H9 (cell line): ENCODE results near the gene RAX2. TPM values are rescaled to one million over a fixed set of nuclear protein-coding genes. Genes with fewer than 3 reads are reported as not detected.

Experiments
- DNase-seq: peaks from one replicate; pipeline ENCODE4 v3.0.0-alpha.2; 2017
- H2AFZ ChIP-seq: one replicate; pipeline ENCODE4 v1.6.1; 2013; ENCODE audit warnings: mild to moderate bottlenecking, low read length, control low read depth, moderate library complexity
- H2AK5ac ChIP-seq: 2 replicates; pipeline ENCODE4 v1.6.1; 2013; ENCODE audit warnings: low read length, control low read depth, mixed read lengths; ENCODE audit not compliant: insufficient read length
- H2BK120ac ChIP-seq: one replicate; pipeline ENCODE4 v1.6.1; 2013; ENCODE audit warnings: low read depth, mild to moderate bottlenecking, low read length, control low read depth, inconsistent platforms; ENCODE audit not compliant: poor library complexity, severe bottlenecking
- H2BK12ac ChIP-seq: 2 replicates; pipeline ENCODE4 v1.6.1; 2013; ENCODE audit warnings: low read length, control low read depth, mixed read lengths, low read depth; ENCODE audit not compliant: insufficient read length
- H2BK15ac ChIP-seq: 2 replicates; pipeline ENCODE4 v1.6.1; 2013; ENCODE audit warnings: low read depth, low read length, control low read depth
- H2BK20ac ChIP-seq: one replicate; pipeline ENCODE4 v1.6.1; 2013; ENCODE audit warnings: low read depth, mild to moderate bottlenecking, low read length, control low read depth, inconsistent platforms; ENCODE audit not compliant: poor library complexity, severe bottlenecking
- H2BK5ac ChIP-seq: 2 replicates; pipeline ENCODE4 v1.6.1; 2013; ENCODE audit warnings: low read length, control low read depth, mixed read lengths; ENCODE audit not compliant: insufficient read length
- H3K14ac ChIP-seq: 2 replicates; pipeline ENCODE4 v1.6.1; 2013; ENCODE audit warnings: low read length, control low read depth; ENCODE audit not compliant: insufficient read depth
- H3K18ac ChIP-seq: 2 replicates; pipeline ENCODE4 v1.6.1; 2013; ENCODE audit warnings: low read depth, mild to moderate bottlenecking, mixed read lengths, low read length, control low read depth; ENCODE audit not compliant: insufficient read length
- H3K23ac ChIP-seq: 2 replicates; pipeline ENCODE4 v1.6.1; 2013; ENCODE audit warnings: low read length, control low read depth, mixed read lengths, low read depth; ENCODE audit not compliant: insufficient read length
- H3K23me2 ChIP-seq: 2 replicates; pipeline ENCODE4 v1.6.1; 2013; ENCODE audit warnings: low read depth, mild to moderate bottlenecking, mixed read lengths, low read length, control low read depth; ENCODE audit not compliant: insufficient read length, poor library complexity, severe bottlenecking
- H3K27ac ChIP-seq: 2 replicates; pipeline ENCODE4 v1.5.1; 2013; ENCODE audit warnings: low read length, control low read depth, mixed read lengths, low read depth; ENCODE audit not compliant: insufficient read length
- H3K27me3 ChIP-seq: 2 replicates; pipeline ENCODE4 v1.6.1; 2013; ENCODE audit warnings: low read length, control low read depth, inconsistent platforms; ENCODE audit not compliant: insufficient read depth
- H3K4ac ChIP-seq: 2 replicates; pipeline ENCODE4 v1.6.1; 2013; ENCODE audit warnings: low read depth, mild to moderate bottlenecking, control low read depth, inconsistent platforms, low read length, moderate library complexity
- H3K4me1 ChIP-seq: 2 replicates; pipeline ENCODE4 v1.6.1; 2013; ENCODE audit warnings: low read length, control low read depth, inconsistent platforms; ENCODE audit not compliant: insufficient read depth
- H3K4me2 ChIP-seq: 2 replicates; pipeline ENCODE4 v1.6.1; 2013; ENCODE audit warnings: low read length, control low read depth, mixed read lengths; ENCODE audit not compliant: insufficient read length, insufficient read depth
- H3K56ac ChIP-seq: 2 replicates; pipeline ENCODE4 v1.6.1; 2013; ENCODE audit warnings: low read depth, mild to moderate bottlenecking, mixed read lengths, low read length, control low read depth; ENCODE audit not compliant: insufficient read length
- H3K79me1 ChIP-seq: 2 replicates; pipeline ENCODE4 v1.6.1; 2013; ENCODE audit warnings: low read depth, mild to moderate bottlenecking, moderate library complexity, low read length, control low read depth, inconsistent platforms; ENCODE audit not compliant: insufficient read depth, poor library complexity, severe bottlenecking
- H3K79me2 ChIP-seq: 2 replicates; pipeline ENCODE4 v1.6.1; 2013; ENCODE audit warnings: low read length, control low read depth, inconsistent platforms; ENCODE audit not compliant: insufficient read depth
- H3K9ac ChIP-seq: 2 replicates; pipeline ENCODE4 v1.6.1; 2013; ENCODE audit warnings: low read length, control low read depth, mixed read lengths; ENCODE audit not compliant: insufficient read length; ENCODE audit errors: extremely low read depth
- H3K9me3 ChIP-seq: one replicate; pipeline ENCODE4 v1.6.1; 2013; ENCODE audit warnings: low read depth, low read length, inconsistent platforms; ENCODE audit not compliant: control insufficient read depth
- H3T11ph ChIP-seq: one replicate; pipeline ENCODE4 v1.6.1; 2013; ENCODE audit warnings: mild to moderate bottlenecking, low read length, control low read depth, inconsistent platforms
- H4K20me1 ChIP-seq: one replicate; pipeline ENCODE4 v1.6.1; 2013; ENCODE audit not compliant: control insufficient read depth, insufficient read length, insufficient read depth
- H4K5ac ChIP-seq: 2 replicates; pipeline ENCODE4 v1.6.1; 2013; ENCODE audit warnings: low read depth, mild to moderate bottlenecking, mixed read lengths, low read length, control low read depth; ENCODE audit not compliant: insufficient read length
- H4K8ac ChIP-seq: replicated peaks from 2 replicates; pipeline ENCODE4 v1.6.1; 2013; ENCODE audit warnings: low read length, control low read depth, mixed read lengths, low read depth; ENCODE audit not compliant: insufficient read length
- H4K91ac ChIP-seq: 2 replicates; pipeline ENCODE4 v1.6.1; 2013; ENCODE audit warnings: low read depth, mild to moderate bottlenecking, moderate library complexity, mixed read lengths, low read length, control low read depth; ENCODE audit not compliant: insufficient read length
- H3K27ac Mint-ChIP-seq, 3 experiments: 2 replicates in 2 of 3; 3 replicates in 1 of 3; pipeline ENCODE4 v1.8.0; 2020 to 2021; ENCODE audit warnings: mixed read lengths in 3 of 3, mild to moderate bottlenecking in 1 of 3, moderate library complexity in 1 of 3
- H3K27me3 Mint-ChIP-seq: 2 replicates; pipeline ENCODE4 v1.8.0; 2021; ENCODE audit warnings: low read depth, mild to moderate bottlenecking, moderate library complexity, mixed read lengths
- H3K36me3 Mint-ChIP-seq, 3 experiments: 2 replicates in 2 of 3; 3 replicates in 1 of 3; pipeline ENCODE4 v1.8.0; 2020 to 2021; ENCODE audit warnings: low read depth in 3 of 3, mixed read lengths in 3 of 3; ENCODE audit not compliant: insufficient read depth in 1 of 3
- H3K4me1 Mint-ChIP-seq, 2 experiments: 2 replicates each; pipeline ENCODE4 v1.8.0; 2020; ENCODE audit warnings: mixed read lengths in 2 of 2
- H3K4me3 Mint-ChIP-seq, 2 experiments: 2 replicates in 1 of 2; 3 replicates in 1 of 2; pipeline ENCODE4 v1.8.0; 2020 to 2021; ENCODE audit warnings: mild to moderate bottlenecking in 2 of 2, mixed read lengths in 2 of 2, moderate library complexity in 1 of 2
- H3K9me3 Mint-ChIP-seq, 2 experiments: 2 replicates in 1 of 2; 3 replicates in 1 of 2; pipeline ENCODE4 v1.8.0; 2020; ENCODE audit warnings: mild to moderate bottlenecking in 2 of 2, mixed read lengths in 2 of 2, moderate library complexity in 1 of 2
- CTCF ChIP-seq: fragments of 200-600 bp; sonication (generic); conservative IDR thresholded peaks from 3 replicates; pipeline ENCODE4 v1.8.0; 2021; ENCODE audit warnings: antibody characterized with exemption, mild to moderate bottlenecking
- WGBS: extraction: QIAGEN DNeasy Blood & Tissue Kit; methylation state at CpG from one replicate; pipeline ENCODE4 v1.1.7; 2013; ENCODE audit warnings: missing lambda C conversion rate, low lambda C conversion rate, mixed read lengths; ENCODE audit not compliant: insufficient read length; ENCODE audit errors: extremely low coverage; 5-methylcytosine and 5-hydroxymethylcytosine counted together
- total RNA-seq: library from RNA; stranded (reverse); gene quantifications from 2 replicates; pipeline ENCODE4 v1.2.1, GENCODE V29; 2021

Gene RAX2
- total RNA-seq, 1 experiment from 2014 or later, result not detected

- Histone ChIP-seq H3K9me3 (no peaks in the 10 kb centered on the region), H3K4me1 (no peaks in the 10 kb centered on the region), H2BK12ac (no peak overlapping the region), H3K4me2 (no peak overlapping the region), H2BK15ac (no peak overlapping the region), H3K27ac (no peak overlapping the region), H3K9ac (no peak overlapping the region), H4K91ac (no peak overlapping the region), H3K27me3 (no peaks in the 10 kb centered on the region; the same call in 1 of the 2 replicates), H4K8ac (no peak overlapping the region), H2AFZ (no peak overlapping the region), H2BK20ac (no peak overlapping the region), H4K20me1 (no peaks in the 10 kb centered on the region), H3K79me1 (no peaks in the 10 kb centered on the region), H3T11ph (no peak overlapping the region), H3K18ac (no peak overlapping the region), H2BK5ac (no peak overlapping the region), H3K56ac (no peak overlapping the region), H3K23me2 (no peaks in the 10 kb centered on the region), H2BK120ac (no peak overlapping the region), H2AK5ac (no peak overlapping the region), H3K14ac (no peak overlapping the region), H3K23ac (no peak overlapping the region), H3K4ac (no peak overlapping the region), H4K5ac (no peak overlapping the region), H3K79me2 (no peaks in the 10 kb centered on the region)
- H3K36me3 Mint-ChIP-seq, result no peaks in the 10 kb centered on the region
- H3K27me3 Mint-ChIP-seq, result peaks cover 56% of the 10 kb centered on the region
- no peak for DNase-seq
- no peak overlapping the region for H3K27ac Mint-ChIP-seq
- H3K4me1 Mint-ChIP-seq, result peaks cover 3% of the 10 kb centered on the region in 2 experiments; a peak in 3 of 4 replicates
- WGBS, result no CpG with 5 or more reads among the region's 7 CpGs
- TF ChIP-seq CTCF, result no peak
- H3K4me3 Mint-ChIP-seq, result no peak overlapping the region
- peaks cover 0 to 3% of the 10 kb centered on the region in 2 experiments; a peak in 4 of 5 replicates for H3K9me3 Mint-ChIP-seq
Measured at GRCh38 chr19:3790941-3791340, 18.9 kb upstream of the RAX2 start.
